Lung (tissue), 12 donors: ENCODE results near the gene INHBA. TPM values are rescaled to one million over a fixed set of nuclear protein-coding genes. Genes with fewer than 3 reads are reported as not detected.

Experiments
- ATAC-seq: fragments of 200-7000 bp; cut with Tn5 transposase; one replicate; pipeline ENCODE4 v1.9.1; 2020; ENCODE audit warnings: moderate number of reproducible peaks; ENCODE audit not compliant: insufficient read depth, low FRiP score
- DNase-seq, 3 donors: peaks; one replicate each; pipeline ENCODE4 v3.0.0-alpha.2; 2013 to 2017
- H3K27ac ChIP-seq, 2 donors: one replicate each; pipeline ENCODE4 v1.5.1; 2013; ENCODE audit warnings: mild to moderate bottlenecking in 2 of 2, moderate library complexity in 2 of 2, control low read depth in 1 of 2, inconsistent platforms in 1 of 2, low read depth in 1 of 2, low read length in 1 of 2
- H3K27me3 ChIP-seq, 3 donors: one replicate each; pipeline ENCODE4 v1.5.1; 2013; ENCODE audit warnings: low read length in 2 of 3; ENCODE audit not compliant: control insufficient read depth in 3 of 3, insufficient read depth in 3 of 3
- H3K36me3 ChIP-seq, 4 donors: one replicate each; pipeline ENCODE4 v1.5.1; 2013; ENCODE audit warnings: low read length in 4 of 4, mild to moderate bottlenecking in 1 of 4, moderate library complexity in 1 of 4; ENCODE audit not compliant: control insufficient read depth in 4 of 4, insufficient read depth in 4 of 4
- H3K4me1 ChIP-seq, 5 donors: one replicate each; pipeline ENCODE4 v1.5.1; 2013; ENCODE audit warnings: low read length in 5 of 5, mild to moderate bottlenecking in 2 of 5, moderate library complexity in 1 of 5; ENCODE audit not compliant: control insufficient read depth in 5 of 5, insufficient read depth in 5 of 5
- H3K4me3 ChIP-seq: one replicate; pipeline ENCODE4 v1.5.1; 2013; ENCODE audit warnings: mild to moderate bottlenecking, control low read depth, moderate library complexity
- H3K9ac ChIP-seq, 2 donors: one replicate each; pipeline ENCODE4 v1.5.1; 2013; ENCODE audit warnings: low read length in 2 of 2, control low read depth in 1 of 2; ENCODE audit not compliant: insufficient read depth in 1 of 2
- H3K9me3 ChIP-seq, 4 donors: one replicate each; pipeline ENCODE4 v1.5.1; 2013; ENCODE audit warnings: low read length in 3 of 4, mild to moderate bottlenecking in 1 of 4, moderate library complexity in 1 of 4; ENCODE audit not compliant: control insufficient read depth in 4 of 4, insufficient read depth in 3 of 4
- CTCF ChIP-seq: IDR thresholded peaks from 2 replicates; pipeline ENCODE4 v1.5.1; 2012; ENCODE audit warnings: mild to moderate bottlenecking; ENCODE audit errors: control extremely low read depth, extremely low read depth
- WGBS, 2 donors: extraction: QIAGEN DNeasy Blood & Tissue Kit; methylation state at CpG; one replicate each; pipeline ENCODE4 v1.1.7; 2013; 5-methylcytosine and 5-hydroxymethylcytosine counted together
- polyA plus RNA-seq, 2 donors: library from polyadenylated mRNA; stranded (reverse); fragments of 200-250 nt; gene quantifications; one replicate each; pipeline ENCODE4 v1.2.1, GENCODE V29; 2013
- total RNA-seq, 2 donors: library from RNA; depleted of rRNA in 1 of 2; stranded (reverse); fragments of >200 nt in 1 of 2; gene quantifications; one replicate each; pipeline ENCODE4 v1.2.1, GENCODE V29; 2014 to 2021
- donor health status: control.
- donor health status: control.
- donor health status: Bipolar disorder and iron deficiency.
- donor health status: healthy.
- donor health status: DM: yes; HTN: yes; CAD: no.

INHBA gene
- total and polyA plus RNA-seq, 4 donors, result 1.6 to 23.2 (median 5.3) TPM

GRCh38 chr7:41700044-41700471 is 2.8 kb downstream of the INHBA start:
- no peaks in the 10 kb centered on the region for H3K9me3 ChIP-seq

GRCh38 chr7:41699516-41699915 is 3.4 kb downstream of the INHBA start:
- ATAC-seq (no peak), DNase-seq (peak; percentile 29 to 50 (median 43))
- 3 to 7% methylated on average over 12 of the region's 12 CpGs for WGBS, 2 donors
- H3K36me3 ChIP-seq, result no peaks in the 10 kb centered on the region
- TF ChIP-seq CTCF, result no peak
- H3K9me3 ChIP-seq, result no peaks in the 10 kb centered on the region
- peak overlapping the region in 1 of 2 donors; percentile 82 for H3K27ac ChIP-seq
- H3K9ac ChIP-seq, result no peak overlapping the region
- peaks cover 0 to 68% (median 59%) of the 10 kb centered on the region in 3 donors for H3K27me3 ChIP-seq
- peaks cover 0 to 26% (median 1%) of the 10 kb centered on the region in 5 donors for H3K4me1 ChIP-seq
- H3K4me3 ChIP-seq, result peak overlapping the region; percentile 36

More at GRCh38 chr7:41700044-41700471, 2.8 kb downstream of the INHBA start:
- DNase-seq, result no peak
- no peak for TF ChIP-seq CTCF
- WGBS, 2 donors, result 2 to 4% methylated on average over 18 of the region's 18 CpGs
- H3K9ac ChIP-seq, result no peak overlapping the region
- H3K36me3 ChIP-seq, result no peaks in the 10 kb centered on the region
- peak overlapping the region in 1 of 2 donors; percentile 55 for H3K27ac ChIP-seq
- peaks cover 0 to 26% (median 1%) of the 10 kb centered on the region in 5 donors for H3K4me1 ChIP-seq
- ATAC-seq, result no peak
- peak overlapping the region; percentile 22 for H3K4me3 ChIP-seq
- H3K27me3 ChIP-seq, result peaks cover 0 to 68% (median 59%) of the 10 kb centered on the region in 3 donors

- no peak for ATAC-seq
These were observed 4.2 kb downstream of the INHBA start for GRCh38 chr7:41698726-41699125.

More at GRCh38 chr7:41698726-41699125, 4.2 kb downstream of the INHBA start:
- H3K4me1 ChIP-seq, result peaks cover 0 to 26% (median 1%) of the 10 kb centered on the region in 5 donors
- no peak overlapping the region for H3K27ac ChIP-seq
- peak overlapping the region; percentile 21 for H3K4me3 ChIP-seq
- no peak overlapping the region for H3K9ac ChIP-seq
- TF ChIP-seq CTCF, result no peak
- peaks cover 0 to 70% (median 57%) of the 10 kb centered on the region in 3 donors for H3K27me3 ChIP-seq
- 51 to 60% methylated on average over 4 of the region's 4 CpGs for WGBS, 2 donors
- DNase-seq, result no peak
- H3K9me3 ChIP-seq, result no peaks in the 10 kb centered on the region
- no peaks in the 10 kb centered on the region for H3K36me3 ChIP-seq
